Embryonic facial prominence (tissue), 1 donor: Measurements from ENCODE around the gene ROMO1.
"Not testable (repeated sequence)": the region's sequence is repeated elsewhere in the genome, so short reads cannot be mapped to it uniquely, and the experiment has no call there.

Experiments
- DNase-seq: peaks from one replicate; pipeline ENCODE4 v3.0.0-alpha.2; 2016; ENCODE audit errors: extremely low spot score

The ROMO1 gene

DNA sequence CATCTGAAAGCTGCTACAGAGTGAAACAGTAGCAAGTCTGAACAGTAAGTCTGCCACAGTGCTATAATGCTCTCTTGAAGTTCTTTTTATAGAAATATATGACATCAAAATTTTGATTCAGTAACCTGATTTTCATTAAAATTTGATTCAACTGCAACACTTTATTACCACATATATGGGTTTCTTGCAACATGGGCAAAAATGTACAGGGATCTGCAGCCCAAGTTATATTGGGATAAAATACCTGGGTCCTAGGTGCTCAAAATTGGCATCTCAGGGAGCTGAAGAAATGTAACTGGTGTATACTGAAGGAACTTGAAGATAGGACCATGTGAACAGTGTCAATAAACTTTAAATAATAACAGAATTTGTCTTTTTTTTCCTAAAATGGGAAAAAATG lies 10.8 kb downstream of the ROMO1 start:
- no peak for DNase-seq

DNA sequence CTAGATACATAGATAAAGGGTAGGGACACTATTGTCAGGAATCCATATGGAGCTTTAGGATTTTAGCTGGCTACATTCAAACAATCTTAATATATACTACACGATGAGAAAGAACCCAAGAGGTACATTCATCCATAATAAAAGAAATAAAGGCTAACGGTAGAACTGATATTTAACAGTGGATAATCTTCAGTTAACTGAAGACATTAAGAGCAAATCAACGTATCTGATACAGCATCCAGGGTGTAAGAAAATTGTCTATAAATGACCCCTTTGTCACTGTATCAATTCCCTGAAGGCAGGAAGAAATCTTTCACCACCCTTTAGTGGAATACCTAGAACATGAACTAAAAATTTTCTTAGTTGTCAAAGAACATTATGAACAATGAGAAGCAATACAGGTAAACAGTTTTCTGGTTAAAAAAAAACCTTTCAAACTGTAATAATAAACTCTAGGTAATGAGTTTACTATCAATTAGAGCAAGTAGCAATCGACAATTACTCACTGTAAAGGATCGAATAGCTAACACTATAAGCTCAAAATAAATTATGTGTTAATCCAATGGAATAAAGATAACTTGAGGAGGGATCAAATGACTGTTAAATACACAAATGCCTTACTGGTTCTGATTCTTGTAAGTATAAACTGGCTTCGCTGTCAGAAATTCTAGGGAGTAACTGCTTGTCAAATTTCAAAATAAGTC lies 11.8 kb downstream of the ROMO1 start:
- DNase-seq = no peak

DNA sequence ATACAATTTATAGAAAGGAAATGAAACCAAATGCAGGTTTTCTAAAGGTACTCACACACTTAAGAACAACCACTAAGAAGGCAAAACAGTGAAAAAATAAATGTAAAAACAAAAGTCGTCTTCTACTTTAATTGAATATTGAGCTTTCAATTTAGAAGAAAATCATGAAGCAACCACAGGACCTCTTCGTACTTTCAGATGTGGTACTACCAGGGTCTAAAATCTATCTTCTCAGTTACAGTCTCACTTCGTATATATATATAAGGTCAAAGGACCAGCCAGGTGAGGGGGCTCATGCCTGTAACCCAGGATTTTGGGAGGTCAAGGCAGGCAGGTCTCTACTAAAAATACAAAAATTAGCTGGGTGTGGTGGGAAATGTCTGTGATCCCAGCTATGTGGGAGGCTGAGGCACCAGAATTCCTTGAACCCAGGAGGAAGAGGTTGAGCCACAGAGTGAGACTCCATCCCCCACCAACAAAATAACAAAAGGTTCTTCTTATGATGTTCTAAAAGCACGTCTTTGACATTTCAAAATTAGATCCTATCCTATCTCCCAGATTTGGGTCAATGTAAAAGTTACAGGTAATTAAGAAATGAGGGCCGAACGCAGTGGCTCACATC lies 12.5 kb downstream of the ROMO1 start:
- no peak for DNase-seq

DNA sequence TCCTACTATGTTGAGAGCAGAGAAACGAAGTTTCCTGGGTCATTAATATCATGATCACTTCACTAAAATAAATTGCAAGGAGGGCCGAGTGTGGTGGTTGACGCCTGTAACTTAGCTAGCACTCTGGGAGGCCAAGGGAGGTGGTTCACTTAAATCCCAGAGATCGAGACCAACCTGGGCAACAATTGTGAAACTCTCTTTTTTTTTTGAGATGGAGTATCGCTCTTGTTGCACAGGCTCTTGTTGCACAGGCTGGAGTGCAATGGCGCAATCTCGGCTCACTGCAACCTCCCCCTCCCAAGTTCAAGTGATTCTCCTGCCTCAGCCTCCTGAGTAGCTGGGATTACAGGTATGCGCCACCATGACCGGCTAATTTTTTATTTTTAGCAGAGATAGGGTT lies 13.9 kb downstream of the ROMO1 start:
- not testable (repeated sequence) for DNase-seq

DNA sequence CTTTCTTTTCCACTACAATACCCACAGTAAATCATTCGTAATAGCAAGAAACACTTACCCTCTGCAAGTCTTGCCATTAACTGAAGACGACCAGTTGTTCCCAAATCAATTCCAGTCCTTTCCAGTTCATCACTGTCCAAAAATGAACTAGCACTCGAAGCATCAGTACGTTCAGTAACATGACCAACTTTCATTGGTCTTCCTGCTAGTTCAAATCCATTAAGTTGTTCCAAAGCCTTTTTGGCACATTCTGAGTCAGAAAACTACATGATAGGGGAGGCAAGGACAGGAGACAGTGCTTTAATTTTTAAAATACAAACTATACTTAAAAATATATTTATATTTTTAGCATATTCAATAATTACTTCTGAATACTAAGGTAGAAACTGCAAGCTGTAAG lies 14.9 kb downstream of the ROMO1 start:
- DNase-seq = no peak

GRCh38 chr20:35715652-35716051 lies 16.4 kb downstream of the ROMO1 start:
- DNase-seq = no peak

- DNase-seq = no peak
These were observed 17.1 kb downstream of the ROMO1 start for GRCh38 chr20:35716330-35716729.

DNA sequence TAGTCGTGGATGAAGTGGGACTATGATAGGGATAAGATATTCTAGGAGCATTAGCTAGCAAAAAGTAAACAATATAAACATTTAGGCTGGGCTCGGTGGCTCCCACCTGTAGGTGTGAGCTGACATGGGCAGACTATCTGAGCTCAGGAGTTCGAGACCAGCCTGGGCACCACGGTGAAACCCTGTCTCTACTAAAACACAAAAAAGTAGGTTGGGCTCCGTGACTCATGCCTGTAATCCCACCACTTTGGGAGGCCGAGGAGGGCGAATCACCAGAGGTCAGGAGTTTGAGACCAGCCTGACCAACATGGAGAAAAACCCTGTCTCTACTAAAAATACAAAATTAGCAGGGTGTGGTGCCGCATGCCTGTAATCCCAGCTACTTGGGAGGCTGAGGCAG lies 19.1 kb downstream of the ROMO1 start:
- not testable (repeated sequence) for DNase-seq

GRCh38 chr20:35718972-35719635 lies 19.9 kb downstream of the ROMO1 start:
- DNase-seq = no peak

DNA sequence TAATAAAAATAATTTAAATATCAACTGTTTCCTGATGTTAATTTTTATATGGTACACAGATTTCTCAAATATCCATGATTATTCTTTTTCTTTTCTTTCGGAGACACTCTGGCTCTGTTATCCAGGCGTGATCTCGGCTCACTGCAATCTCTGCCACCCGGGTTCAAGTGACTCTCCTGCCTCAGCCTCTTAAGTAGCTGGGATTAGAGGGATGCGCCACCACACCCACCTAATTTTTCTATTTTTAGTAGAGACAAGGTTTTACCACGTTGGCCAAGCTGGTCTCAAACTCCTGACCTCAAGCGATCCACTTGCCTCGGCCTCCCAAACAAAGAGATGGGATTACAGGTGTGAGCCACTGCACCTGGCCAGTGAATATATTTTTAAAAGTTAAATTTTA lies 20.5 kb downstream of the ROMO1 start:
- no peak for DNase-seq

GRCh38 chr20:35720165-35721123 lies 21.2 kb downstream of the ROMO1 start:
- no peak for DNase-seq

- no peak for DNase-seq
These were observed 22.0 kb downstream of the ROMO1 start for GRCh38 chr20:35721219-35721618.

DNA sequence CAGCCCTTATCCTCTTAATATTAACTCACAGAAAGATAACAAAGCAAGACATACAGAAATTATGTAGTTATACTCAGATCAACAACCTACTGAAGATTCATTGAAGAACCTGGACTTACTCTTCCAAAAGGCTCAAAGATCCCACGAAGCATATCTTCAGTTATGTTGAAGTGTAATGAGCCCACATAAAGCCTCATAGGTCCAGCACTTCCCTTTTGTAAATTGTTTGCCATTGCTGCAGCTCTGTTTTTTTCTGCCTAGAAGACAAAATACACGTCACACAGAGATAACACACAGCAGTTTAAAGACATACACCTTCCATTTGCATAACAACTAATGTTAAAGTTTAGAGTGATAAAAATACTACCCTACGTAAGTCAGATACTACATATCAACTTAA lies 22.4 kb downstream of the ROMO1 start:
- no peak for DNase-seq

- not testable (repeated sequence) for DNase-seq
These were observed 24.1 kb downstream of the ROMO1 start for GRCh38 chr20:35723275-35723639.

GRCh38 chr20:35723652-35724320 lies 24.6 kb downstream of the ROMO1 start:
- not testable (repeated sequence) for DNase-seq

- DNase-seq = no peak
These were observed 25.4 kb downstream of the ROMO1 start for GRCh38 chr20:35724321-35725230.

GRCh38 chr20:35726842-35727711 lies 27.9 kb downstream of the ROMO1 start:
- DNase-seq = no peak

DNA sequence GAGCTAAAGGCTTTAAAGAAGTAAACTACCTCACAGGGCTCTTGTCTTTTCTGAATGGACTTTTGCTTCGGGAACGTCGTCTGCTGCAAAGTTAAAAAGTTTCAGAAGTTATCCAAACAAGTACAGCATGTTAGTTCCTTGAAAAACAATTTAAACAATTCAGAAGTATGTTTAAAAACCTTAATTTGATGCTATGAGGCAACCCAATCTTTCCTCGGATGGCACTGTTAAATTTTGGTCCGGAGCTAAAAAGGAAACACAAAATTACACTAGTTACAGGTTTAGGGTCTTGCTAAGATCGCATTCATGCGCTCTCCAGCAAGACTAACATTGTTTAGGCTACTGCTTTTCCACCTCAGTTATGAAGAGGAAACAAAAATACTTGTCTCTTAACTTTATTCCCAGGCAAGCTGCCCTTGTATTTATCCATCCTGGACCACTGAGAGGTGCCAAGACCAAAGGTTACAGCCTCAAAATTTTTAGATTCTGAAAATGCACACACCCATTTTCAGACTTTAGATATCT lies 30.1 kb downstream of the ROMO1 start:
- no peak for DNase-seq
